GM21528 (cell line): ENCODE data around the gene KNG1.
"Not testable (repeated sequence)": the region's sequence is repeated elsewhere in the genome, so short reads cannot be mapped to it uniquely, and the experiment has no call there.

Experiments
- ATAC-seq: cut with Tn5 transposase; IDR thresholded peaks from one replicate; pipeline ENCODE4 v1.9.1; 2021; ENCODE audit warnings: mild to moderate bottlenecking, moderate library complexity; ENCODE audit not compliant: unreplicated experiment, low FRiP score

KNG1 gene

DNA sequence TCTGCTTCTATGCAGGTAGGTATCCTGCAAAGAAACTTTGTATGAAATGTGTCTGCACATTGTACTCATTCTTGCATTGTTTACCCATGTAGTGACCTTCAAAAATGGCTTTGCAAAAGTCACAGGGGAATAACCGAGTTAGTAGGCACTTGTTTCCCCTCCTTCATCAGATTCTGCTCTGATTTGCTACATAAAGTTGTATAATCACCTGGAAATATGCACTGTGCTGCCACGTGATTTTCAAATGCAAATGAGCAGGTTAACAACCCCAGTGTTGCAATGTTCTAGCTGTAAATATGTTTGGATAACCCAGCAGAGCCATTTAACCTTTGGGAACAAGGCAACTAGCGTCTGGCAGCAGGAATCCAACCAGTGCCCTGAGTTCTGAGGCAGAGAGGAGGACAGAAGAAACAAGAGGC is at the start of gene KNG1:
Gene KNG1 (plus strand): TSS at position 321 of the 419 bp plus-strand sequence. CDS start 184 bp downstream, outside the sequence.
- ATAC-seq = no peak

DNA sequence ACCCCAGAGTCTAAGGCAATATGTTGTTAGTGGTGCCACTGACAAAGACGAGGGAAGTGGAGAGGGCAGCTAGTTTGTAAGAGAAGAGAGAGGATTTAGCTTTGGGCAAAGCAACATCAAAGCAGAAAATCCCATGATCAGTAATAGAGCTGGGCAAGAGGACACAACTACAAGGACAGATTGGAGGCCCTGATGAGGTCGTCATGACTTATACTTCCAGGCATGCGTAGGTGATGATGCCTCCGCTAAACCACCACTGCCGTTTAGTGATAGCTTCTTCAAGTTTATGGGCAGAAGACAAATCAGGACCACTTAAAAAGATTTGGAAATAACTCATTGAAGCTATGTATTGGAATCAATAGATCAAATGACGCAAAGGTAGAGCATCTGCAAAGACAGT is 48.7 kb upstream of the KNG1 start:
- ATAC-seq = no peak

DNA sequence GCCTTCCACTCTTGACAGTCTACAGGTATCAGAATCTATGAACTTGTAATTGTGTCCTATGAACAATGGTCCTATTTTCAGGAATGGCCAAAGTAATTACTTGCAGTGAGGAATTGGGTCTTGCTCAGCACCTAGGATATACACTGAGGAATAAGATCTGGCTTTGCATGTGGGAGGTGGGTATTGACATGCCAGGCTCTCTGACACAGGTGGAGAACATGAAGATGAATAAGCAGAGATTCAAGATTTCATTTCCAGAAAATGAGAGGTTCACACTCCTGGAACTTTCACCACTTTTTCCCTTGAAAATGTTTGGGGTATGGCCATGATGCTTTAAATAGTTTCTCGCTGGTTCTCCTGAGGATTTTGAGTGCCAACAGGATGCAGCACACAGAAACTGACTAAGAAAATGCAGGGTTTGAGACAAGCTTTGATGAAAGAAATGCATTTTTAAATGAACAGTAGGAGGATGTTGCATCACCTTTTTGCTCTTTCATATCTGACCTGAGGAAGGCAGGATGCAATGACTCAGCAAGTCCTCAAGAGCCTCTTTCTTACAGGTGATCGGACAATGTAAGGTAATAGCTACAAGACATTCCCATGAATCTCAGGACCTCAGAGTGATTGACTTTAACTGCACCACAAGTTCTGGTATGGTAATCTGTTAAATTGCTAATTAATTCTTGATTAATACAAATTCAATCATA is 47.6 kb upstream of the KNG1 start:
- ATAC-seq = no peak

DNA sequence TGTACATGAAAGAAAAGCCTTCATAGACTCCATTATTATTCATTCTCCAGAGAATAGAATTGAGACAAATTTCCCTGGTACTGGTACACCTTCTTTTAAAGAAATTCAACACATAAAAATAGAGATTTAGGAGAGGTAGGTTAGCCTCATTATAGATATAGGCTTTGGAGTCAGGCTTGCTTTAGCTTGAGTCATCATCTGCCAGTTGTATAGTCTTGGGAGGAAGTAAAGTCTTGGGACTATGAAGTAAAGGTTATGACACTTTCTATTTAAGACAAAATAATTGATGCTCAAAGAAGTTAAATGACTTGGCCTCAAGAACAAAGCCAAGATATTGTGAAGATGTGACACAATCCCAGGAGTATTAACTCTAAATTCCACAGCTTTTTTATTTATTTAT is 47.0 kb upstream of the KNG1 start:
- ATAC-seq = no peak

DNA sequence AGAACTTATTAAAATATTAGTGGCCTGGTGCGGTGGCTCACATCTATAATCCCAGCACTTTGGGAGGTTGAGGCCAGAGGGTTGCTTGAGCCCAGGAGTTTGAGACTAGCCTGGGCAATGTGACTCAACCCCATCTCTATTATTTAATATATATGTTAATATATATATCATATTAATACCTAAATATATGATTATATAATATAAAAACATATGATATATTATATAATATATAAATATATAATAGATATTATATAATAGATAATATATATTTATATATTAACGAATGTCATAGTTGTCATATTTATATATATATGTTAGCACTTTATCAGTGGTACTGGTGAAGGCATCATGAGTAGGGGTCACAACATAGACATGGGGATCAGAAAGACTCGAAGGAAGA is 46.1 kb upstream of the KNG1 start:
- no peak for ATAC-seq

DNA sequence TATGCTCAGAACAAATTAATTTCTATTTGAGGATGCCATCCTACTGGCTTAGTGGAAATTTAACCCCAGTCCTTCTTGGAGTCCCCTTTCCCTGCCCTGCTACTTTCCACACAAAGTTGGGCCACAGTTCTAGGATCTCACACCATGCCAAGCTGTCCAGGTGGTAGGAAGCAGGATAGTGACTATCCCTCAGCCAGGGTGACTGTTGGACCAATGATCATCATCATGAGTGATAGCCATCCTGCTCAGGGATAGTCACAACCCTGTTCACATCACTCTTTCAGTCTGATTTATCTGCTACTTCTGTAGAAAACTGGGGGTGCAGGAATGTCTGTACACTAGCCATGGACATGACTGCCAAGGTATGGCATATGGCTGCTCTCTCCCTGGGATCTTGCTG is 38.6 kb upstream of the KNG1 start:
- no peak for ATAC-seq

DNA sequence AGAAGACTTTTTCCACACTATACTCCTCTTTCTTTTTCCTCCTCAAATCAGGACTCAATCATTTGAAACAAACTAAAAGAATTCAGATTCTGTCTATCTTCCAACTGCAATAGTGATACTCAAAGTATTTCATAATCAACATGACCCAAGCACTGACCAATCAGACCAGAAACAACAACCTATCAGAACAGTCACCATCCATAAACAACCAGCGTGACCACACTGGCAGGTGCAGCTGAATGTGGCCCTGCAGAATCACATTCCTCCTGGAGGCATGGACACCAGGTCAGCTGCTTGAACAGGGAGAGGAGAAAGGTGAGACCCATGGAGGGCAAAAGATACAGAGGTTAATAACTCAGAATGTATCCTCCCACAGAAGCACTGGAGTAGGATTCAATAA is 38.0 kb upstream of the KNG1 start:
- ATAC-seq = no peak

DNA sequence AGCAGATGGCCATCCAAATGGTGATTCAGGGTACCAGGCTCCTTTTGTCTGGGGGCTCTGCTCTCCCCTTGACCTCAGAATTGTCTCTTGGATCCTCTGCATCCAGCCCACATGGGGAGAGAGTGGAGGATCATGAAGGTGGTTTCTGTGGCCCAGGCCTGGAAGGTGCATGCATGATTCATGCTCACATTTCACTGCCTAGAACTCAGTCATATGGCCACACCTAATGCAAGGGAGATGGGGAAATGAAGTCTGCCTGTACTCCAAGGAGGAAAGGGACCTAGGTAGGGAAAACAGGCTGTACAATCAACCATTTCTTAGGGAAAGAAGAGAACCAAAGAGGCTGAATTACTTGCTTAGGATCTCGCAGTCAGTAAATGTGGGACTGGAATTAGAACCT is 36.3 kb upstream of the KNG1 start:
- ATAC-seq = no peak

DNA sequence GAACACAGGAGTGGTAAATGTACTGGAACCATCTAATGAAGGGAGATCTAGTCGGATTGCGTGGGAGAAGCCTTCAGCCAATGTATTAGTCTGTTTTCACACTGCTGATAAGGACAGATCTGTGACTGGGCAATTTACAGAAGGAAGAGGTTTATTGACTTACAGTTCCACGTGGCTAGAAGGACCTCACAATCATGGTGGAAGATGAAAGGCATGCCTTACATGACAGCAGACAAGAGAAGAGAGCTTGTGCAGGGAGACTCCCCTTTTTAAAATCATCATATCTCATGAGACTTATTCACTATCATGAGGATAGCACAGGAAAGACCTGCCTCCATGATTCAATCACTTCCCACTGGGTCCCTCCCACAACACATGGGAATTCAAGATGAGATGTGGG is 34.3 kb upstream of the KNG1 start:
- no peak for ATAC-seq

DNA sequence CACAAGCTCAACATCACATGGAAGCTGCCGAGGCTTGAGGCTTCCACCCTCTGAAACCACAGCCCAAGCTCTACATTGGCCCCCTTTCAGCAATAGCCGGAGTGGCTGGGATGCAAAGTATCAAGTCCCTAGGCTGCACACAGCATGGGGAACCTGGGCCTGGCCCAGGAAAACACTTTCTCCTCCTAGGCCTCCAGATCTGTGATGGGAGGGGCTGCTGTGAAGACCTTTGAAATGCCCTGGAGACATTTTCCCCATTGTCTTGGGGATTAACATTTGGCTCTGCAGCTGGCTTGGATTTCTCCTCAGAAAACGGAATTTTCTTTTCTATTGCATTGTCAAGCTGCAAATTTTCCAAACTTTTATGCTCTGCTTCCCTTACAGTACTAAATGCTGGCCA is 33.2 kb upstream of the KNG1 start:
- ATAC-seq = no peak

DNA sequence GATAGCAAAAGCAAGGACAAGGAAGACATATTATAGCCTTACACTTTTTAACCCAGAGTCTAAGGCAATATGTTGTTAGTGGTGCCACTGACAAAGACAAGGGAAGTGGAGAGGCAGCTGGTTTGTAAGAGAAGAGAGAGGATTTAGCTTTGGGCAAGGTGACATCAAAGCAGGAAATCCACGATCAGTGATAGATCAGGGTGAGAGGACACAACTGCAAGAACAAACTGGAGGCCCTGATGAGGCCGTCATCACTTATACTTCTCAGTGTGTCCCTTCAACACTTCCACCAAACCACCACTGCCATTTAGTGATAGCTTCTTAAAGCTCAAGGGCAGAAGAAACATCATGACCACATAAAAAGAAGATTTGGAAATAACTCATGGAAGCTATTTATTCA is 30.7 kb upstream of the KNG1 start:
- not testable (repeated sequence) for ATAC-seq

DNA sequence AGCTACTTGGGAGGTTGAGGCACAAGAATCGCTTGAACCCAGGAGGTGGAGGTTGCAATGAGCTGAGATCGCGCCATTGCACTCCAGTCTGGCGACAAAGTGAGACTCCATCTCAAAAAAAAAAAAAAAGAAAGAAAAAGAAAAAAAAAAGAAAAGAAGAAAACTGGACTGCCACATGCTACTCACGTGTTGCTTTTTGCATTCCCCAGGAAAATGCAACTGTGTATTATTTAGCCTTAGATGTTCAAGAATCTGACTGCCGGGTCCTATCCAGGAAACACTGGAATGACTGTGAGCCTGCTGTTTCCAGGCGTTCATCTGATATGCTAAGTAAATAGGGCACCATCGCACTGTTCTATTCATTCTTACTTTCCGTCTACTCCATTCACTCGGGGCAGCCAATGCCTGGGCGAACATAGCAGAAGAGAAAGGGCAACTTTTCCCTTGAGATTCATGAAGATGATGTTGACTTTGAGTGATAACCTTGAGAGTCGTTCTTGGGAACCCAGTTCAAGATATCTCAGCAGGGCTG is 30.0 kb upstream of the KNG1 start:
- no peak for ATAC-seq

DNA sequence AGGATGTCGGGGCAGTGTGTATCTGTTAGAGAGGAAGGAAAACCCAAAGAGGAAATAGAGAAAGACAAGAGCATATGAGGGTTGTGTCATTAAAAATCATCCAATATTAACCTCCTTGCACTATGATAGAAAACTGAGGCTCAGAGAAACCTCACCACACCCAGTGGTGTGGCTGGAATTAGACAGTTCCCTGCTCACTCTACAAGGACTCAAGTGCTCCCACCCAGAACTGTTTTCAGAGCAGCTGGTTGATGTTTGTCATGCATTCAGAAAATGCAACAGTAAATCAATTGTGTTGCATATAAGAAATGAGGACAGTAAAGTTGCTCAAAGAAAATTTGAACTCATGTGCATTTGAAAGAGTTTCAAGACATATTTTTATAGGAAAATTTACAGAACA is 26.9 kb upstream of the KNG1 start:
- ATAC-seq = not testable (repeated sequence)

DNA sequence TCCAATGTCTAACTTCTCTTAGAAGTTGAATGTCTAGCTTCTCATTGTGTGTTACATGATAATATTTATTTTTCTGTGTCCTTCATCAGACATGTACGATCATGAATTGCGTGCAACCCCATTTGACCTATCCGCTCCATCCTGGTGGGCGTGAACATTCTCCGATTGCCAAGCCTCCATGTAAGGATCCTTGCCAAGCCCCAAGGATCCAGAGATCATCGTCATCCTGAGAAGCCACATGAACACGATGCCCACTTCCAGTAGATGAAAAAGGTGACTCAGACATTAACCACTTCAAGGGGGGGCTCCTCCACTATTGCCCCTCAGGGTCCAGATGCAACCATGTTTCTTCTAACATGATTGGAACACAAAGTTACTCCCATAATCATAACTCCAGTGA is 25.5 kb upstream of the KNG1 start:
- no peak for ATAC-seq

DNA sequence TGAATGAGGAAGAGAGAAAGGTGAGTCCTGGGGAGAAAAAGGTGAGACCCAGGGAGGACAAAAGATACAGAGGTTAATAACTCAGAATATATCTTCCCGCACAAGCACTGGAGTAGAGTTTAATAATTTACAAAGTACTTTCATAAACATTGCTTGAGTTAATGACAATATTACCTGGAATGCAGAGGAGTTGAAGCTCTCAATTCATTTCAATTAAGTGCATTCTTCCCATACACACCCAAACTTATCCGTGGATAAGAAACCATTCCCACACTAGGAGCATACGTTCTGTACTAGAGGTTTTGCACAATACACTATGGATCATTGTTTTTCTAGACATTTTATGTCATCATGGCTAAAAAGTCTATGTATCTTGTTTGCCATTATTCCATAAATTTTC is 23.3 kb upstream of the KNG1 start:
- no peak for ATAC-seq

DNA sequence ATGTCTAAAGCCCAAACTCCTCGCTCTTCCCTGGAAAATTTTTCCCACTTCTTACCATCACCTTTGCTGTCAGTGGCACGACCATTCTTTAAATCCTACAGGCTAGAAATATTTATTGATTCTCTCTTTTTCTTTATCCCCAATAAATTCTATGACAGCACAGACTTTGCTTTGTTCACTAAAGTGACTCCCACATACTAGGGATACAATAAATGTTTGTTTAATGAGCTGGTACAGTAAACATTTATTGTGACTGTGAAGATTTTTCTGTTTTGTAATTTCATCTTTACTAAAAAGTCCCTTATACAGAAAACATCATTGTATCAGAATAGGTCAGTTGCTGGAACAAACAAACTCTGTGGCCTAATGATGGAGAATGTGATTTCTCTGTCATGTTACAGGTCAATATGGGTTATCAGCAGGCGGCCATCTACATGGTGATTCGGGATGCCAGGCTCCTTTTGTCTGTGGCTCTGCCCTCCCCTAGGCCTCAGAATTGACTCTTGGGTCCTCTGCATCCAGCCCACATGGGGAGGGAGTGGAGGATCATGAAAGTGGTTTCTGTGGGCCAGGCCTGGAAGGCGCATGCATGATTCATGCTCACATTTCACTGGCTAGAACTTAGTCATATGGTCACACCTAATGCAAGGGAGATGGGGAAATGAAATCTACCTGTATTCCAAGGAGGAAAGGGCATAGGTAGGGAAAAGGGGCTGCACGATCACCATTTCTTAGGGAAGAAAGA is 22.7 kb upstream of the KNG1 start:
- ATAC-seq = no peak

DNA sequence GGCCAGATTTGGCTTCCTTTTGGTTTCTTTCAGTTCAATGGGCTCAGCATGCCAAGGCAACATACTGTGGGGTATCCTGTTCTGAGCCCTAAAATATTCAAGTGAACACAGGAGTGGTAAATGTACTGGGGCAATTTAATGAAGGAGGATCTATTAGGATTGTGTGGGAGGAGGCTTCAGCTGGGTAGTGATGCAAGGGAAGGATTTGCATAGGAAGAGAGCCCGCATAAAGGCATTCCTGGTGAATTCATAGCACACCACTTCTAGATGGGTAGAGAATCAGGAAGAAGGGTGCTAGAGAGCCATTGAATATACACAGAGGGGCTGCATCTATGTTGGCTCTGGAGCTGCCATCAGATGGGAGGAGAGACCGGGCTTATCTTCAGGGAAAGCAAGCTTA is 20.6 kb upstream of the KNG1 start:
- no peak for ATAC-seq

DNA sequence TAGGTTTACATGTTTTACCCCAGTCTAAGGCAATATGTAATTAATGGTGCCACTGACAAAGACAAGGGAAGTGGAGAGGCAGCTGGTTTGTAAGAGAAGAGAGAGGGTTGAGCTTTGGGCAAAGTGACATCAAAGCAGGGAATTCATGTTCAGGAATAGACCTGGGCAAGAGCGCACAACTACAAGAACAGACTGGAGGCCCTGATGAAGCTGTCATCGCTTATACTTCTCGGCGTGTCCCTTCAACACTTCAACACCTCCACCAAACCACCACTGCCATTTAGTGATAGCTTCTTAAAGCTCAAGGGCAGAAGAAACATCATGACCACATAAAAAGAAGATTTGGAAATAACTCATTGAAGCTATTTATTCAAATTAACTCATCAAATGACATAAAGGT is 19.6 kb upstream of the KNG1 start:
- ATAC-seq = no peak

DNA sequence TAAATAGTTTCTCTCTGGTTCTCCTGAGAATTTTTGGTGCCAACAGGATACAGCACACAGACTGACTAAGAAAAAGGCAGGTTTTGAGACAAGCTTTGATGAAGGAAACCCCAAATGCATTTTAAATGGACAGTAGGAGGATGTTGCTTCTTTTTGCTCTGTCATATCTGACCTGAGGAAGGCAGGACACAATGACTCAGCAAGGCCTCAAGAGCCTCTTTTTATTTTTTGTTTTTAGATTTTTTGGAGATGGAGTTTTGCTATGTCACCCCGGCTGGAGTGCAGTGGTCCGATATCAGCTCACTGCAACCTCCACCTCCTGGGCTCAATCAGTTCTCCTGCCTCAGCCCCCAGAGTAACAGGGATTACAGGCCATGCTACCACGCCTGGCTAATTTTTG is 16.9 kb upstream of the KNG1 start:
- no peak for ATAC-seq

DNA sequence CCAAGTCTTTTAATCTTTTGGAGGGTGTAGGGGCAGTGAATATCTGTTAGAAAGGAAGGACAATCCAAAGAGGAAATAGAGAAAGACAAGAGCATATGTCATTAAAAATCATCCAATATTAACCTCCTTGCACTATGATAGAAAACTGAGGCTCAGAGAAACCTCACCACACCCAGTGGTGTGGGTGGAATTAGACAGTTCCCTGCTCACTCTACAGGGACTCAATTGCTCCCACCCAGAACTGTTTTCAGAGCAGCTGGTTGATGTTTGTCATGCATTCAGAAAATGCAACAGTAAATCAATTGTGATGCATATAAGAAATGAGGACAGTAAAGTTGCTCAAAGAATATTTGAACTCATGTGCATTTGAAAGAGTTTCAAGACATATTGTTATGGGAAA is 14.7 kb upstream of the KNG1 start:
- not testable (repeated sequence) for ATAC-seq

DNA sequence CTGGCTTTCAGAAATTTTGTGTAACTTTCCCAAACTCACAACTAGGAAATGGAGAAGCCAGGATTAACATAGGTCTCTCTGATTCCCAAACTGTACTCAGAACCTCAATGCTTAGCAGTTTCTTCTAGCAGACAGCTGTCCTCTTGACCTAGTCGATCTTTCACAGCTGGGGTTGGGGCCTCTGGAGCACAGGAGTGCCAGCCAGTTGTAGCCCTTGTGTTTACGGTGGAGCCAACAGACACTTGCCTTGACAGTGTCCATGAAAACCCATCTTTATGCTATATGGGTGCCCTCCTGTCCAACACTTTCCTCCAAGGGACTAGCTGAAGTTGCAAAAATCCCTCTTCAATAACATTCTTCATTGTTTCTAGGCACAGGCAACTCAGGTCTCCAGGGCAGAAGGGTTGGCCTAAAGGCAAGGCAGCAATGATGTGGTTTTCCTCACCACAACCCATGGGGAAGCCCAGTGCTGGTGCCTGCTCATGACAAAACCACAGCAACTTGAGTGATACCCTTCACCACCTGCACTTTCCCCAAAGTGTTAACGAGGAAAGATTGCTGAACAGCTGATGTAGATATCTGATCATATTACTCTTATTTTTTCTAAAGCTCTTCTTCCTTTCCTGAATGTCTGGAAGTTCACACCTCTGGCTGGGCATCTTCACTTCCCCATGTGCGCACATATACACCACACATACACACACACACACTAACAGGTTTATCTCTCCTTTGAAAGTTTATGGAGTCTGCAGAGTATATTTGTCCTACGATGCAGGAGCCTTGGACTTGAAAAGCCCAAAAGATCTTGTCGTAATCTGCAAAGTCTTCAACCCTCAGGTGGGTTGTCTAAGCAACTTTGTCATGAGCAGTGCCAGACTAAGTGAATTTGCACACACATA is 11.0 kb upstream of the KNG1 start:
- ATAC-seq = no peak
